Stimulated activated CD4-positive, alpha-beta T cell treated with anti-CD3 and anti-CD28 coated beads, Interleukin-12 subunit alpha, Interleukin-12 subunit beta, amount 100 ng/mL, for 24 hours (primary cell): Measurements from ENCODE around the gene PMM2.
"Not testable (repeated sequence)": the region's sequence is repeated elsewhere in the genome, so short reads cannot be mapped to it uniquely, and the experiment has no call there.

Experiments
- DNase-seq, 2 experiments: peaks; one replicate each; pipeline ENCODE4 v3.0.0-alpha.2; 2020; ENCODE audit warnings: low read depth in 2 of 2

The PMM2 gene

GRCh38 chr16:8782673-8783072 lies 15.0 kb upstream of the PMM2 start:
- DNase-seq: no peak

GRCh38 chr16:8785408-8785807 lies 12.2 kb upstream of the PMM2 start:
- DNase-seq: no peak

DNA sequence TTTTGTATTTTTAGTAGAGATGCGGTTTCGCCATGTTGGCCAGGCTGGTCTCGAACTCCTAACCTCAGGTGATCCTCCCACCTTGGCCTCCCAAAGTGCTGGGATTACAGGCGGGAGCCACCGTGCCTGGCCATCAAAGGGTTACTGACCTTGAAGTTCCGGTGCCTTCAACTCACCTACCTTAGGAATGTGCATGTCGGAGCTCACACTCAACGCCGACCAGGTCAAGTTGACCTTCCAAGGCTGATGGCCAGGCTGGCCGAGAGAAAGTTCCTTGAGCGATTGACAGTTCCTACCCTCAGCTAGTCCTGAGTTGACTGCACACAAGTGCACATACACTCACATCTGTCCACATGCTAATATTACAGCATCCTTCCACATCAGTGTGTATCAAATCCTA lies 11.3 kb upstream of the PMM2 start:
- DNase-seq: not testable (repeated sequence)

GRCh38 chr16:8788578-8789172 lies 9.0 kb upstream of the PMM2 start:
- no peak for DNase-seq

- DNase-seq: no peak
These were observed 2.5 kb upstream of the PMM2 start for GRCh38 chr16:8795091-8795490.

DNA sequence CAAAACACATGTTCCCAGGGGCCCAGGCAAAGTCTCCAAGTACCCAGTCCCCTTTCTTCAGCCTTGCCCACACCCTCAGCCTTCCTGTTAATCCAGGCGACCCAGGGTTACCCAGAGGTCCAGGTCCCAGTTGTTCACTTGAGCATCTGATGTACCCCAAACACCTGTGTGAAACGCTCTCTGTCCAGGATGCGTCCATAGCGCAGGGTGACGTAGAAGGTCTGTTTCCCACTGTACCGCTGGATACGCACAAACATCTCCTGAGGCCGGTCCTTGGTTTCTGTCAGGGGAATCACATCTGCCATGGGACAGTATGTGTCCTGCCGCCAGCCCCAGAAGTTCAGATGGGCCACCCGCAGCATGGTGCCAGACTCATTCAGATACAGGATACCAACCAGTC lies 1.8 kb upstream of the PMM2 start:
- no peak for DNase-seq

DNA sequence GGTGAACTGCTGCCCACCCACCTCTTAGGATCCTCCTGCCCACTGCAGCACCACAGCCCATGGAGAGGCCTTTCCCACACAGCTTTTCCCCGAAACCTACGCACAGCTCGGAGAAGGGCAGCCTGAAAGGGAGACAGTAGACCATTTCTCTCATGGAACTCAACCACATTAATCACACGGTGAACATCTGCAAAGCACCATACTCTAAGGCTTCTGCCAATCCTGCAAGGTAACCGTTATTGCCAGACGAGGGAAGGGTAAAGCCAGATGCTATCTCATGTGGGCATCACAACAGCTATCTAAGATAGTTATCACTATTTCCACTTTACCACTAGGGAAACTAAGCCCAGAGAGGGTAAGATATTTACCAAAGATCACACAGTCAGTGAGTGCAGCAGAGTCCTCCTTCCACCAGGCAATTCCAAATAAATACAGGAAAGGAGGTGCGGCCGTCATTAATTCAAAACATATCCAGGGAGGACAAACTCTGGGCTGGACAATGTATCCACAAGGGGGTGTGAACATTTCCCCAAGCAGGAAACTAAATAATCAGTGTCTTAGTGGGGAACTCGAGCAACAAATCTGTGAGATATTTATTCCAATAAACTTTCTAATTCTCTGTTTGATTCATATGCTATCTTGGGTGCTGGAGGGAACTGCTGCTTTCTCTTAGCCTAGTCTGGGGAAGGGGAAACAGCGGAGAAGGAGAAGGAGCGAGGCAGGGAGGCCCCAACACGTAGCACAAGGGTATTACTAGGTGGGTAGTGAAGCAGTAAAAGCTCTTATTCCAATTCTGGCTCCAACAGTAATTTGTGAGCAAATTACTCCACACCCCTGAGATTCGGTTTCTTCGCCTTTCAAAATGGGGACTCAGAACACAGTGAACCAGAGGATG lies 923 bp upstream of the PMM2 start:
- DNase-seq: no peak

- DNase-seq: peak; percentile 3 to 6
These were observed 512 bp downstream of the PMM2 start for GRCh38 chr16:8798174-8798527.

GRCh38 chr16:8798535-8799157 lies 1.0 kb downstream of the PMM2 start:
- DNase-seq: no peak

GRCh38 chr16:8801701-8802100 lies 4.1 kb downstream of the PMM2 start:
- DNase-seq: no peak

DNA sequence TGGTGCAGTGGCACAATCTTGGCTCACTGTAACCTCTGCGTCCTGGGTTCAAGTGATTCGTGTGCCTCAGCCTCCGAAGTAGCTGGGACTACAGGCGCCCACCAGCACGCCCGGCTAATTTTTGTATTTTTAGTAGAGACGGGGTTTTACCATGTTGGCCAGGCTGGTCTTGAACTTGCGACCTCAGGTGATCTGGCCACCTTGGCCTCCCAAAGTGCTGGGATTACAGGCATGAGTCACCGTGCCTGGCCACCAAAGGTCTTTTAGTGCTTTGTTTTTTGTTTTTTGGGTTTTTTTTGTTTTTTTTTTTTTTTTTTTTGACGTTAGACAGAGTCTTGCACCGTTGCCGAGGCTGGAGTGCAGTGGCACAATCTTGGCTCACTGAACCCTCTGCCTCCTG lies 6.1 kb downstream of the PMM2 start:
- DNase-seq: not testable (repeated sequence)

DNA sequence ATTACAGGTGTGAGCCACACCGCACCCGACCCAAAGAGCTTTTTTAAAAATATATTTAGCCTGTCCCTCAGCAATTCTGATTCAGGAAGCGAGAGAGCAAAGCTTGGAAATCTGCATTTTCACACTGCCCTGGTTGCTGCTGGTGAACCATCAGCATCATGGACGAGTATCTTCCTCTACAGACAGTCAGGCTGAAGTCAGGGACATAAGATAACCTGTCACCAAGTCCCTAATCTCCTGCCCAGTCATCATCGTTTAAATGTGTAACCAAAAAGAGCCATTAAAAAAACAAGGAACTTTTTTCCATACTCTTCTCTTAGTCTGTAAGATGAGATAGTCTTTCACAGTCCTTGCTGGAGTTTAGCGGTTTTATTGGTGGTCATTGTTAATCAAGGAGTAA lies 6.7 kb downstream of the PMM2 start:
- no peak for DNase-seq

GRCh38 chr16:8806272-8806983 lies 8.8 kb downstream of the PMM2 start:
- no peak for DNase-seq

GRCh38 chr16:8807189-8807588 lies 9.6 kb downstream of the PMM2 start:
- DNase-seq: no peak

GRCh38 chr16:8808009-8808408 lies 10.4 kb downstream of the PMM2 start:
- no peak for DNase-seq

DNA sequence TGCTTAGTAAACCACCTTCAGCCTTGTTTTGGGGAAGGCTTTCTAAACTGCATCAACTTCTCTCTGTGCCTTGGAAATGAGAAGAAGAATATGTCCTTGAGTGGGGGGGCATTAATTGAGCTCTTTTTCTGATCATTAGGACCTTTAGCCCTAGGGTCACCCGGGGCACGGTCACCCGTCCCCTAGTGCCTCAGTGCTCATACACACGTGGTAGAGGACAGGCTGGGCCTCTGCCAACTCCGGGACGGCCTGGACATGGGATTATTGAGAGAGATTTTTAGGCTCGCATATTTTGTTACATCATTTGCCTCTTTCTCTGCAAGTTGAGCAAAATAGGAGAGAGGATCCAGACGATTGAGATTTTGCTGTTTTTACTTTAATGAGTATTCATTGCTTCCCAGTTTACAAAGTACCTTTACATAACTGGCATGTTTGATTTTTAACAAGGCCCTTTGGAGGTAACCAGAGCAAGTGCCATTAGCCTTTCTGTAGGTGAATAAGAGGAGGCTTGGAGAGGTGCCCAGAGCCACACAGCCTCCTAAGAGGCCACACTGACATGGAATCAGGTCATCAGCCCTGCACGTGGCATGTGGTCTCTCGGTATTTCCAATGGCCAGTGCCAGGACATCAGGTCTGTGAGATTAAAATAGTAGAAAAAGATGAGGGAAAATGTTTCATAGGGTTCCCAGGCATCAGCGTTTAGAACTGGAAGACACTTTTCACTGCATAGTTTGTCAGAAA lies 11.1 kb downstream of the PMM2 start:
- DNase-seq: no peak

DNA sequence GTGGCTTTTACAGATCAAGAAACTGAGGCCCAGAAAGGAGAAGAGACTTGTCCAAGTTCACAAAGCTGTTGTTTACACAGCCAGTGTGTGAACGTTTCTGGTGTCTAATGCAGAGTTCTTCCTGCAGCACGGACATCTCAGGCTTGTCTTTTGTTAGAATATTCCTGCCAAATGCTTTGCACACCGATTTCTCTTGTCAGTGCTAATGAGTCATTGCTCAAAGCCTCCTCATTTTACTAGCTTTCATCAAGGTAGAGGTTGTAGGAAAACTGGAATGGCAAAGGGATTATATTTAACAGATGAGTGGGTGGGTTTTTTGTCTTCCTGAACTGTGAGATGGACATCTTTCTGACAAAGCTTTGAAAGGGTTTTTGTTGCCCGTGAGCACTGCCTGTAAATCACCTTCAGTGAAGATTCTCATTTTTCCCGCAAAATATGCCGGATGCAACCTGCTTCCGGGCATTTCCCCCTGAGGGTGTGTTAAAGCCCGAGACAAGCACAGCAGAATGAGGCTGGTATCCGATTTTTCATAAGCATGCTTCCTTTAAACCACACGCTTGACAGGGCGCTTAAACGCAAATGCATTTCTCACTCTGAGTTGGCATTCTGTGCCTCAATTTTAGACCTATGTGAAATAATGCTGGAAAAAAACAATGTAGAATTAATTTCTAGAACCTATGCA lies 14.7 kb downstream of the PMM2 start:
- no peak for DNase-seq

GRCh38 chr16:8814095-8814806 lies 16.6 kb downstream of the PMM2 start:
- no peak for DNase-seq

DNA sequence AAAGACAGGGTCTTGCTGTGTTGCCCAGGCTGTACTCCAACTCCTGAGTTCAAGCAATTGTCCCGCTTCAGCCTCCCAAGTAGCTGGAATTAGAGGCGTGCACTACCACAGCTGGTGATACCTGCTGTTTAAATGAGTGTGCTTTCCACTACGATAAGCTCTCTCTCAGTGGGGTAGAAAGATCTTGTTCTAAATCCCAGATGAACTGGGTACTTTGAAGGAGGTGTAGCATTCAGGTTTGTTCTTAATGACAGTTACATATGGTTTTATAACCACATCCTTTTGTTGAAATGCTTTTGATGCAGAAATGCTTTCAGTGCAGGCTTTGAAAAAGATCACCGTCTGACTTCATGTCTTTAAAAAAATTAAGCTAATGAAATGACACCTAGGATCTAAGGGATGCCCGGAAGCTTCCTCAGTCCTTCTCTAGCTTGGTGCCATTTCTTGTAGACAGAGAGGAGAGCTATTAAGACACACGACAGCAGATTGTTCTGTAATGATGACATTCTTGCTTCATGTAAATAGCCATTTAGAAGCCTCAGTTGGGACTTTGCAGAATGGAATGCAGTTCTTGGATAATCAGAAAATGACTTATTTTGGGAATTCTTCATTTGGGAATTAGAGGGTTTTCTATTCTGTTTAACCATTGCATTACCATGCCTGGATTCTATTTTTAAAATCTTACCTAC lies 19.5 kb downstream of the PMM2 start:
- no peak for DNase-seq
